Activated CD8-positive, alpha-beta memory T cell treated with anti-CD3 and anti-CD28 coated beads for 36 hours (primary cell): ENCODE results near the gene THAP4. TPM values are rescaled to one million over a fixed set of nuclear protein-coding genes. Genes with fewer than 3 reads are reported as not detected.

Source experiments
- CTCF ChIA-PET: fragments of 350-600 bp; sonication (Branson Sonifier 250); formaldehyde crosslinking; loops from one replicate; lab custom pipeline; 2021; ENCODE audit warnings: antibody characterized with exemption; lab: Charles Lee
- POLR2A ChIA-PET: fragments of 350-600 bp; sonication (Branson Sonifier 250); formaldehyde crosslinking; loops from one replicate; lab custom pipeline; 2021; ENCODE audit warnings: antibody characterized with exemption; lab: Charles Lee
- total RNA-seq, 2 experiments: library from RNA; stranded (reverse); gene quantifications; one replicate each; pipeline ENCODE4 v1.2.3, GENCODE V29; 2021

THAP4 gene
- total RNA-seq, 2 experiments from 2014 or later = 57.3 to 57.7 TPM

DNA sequence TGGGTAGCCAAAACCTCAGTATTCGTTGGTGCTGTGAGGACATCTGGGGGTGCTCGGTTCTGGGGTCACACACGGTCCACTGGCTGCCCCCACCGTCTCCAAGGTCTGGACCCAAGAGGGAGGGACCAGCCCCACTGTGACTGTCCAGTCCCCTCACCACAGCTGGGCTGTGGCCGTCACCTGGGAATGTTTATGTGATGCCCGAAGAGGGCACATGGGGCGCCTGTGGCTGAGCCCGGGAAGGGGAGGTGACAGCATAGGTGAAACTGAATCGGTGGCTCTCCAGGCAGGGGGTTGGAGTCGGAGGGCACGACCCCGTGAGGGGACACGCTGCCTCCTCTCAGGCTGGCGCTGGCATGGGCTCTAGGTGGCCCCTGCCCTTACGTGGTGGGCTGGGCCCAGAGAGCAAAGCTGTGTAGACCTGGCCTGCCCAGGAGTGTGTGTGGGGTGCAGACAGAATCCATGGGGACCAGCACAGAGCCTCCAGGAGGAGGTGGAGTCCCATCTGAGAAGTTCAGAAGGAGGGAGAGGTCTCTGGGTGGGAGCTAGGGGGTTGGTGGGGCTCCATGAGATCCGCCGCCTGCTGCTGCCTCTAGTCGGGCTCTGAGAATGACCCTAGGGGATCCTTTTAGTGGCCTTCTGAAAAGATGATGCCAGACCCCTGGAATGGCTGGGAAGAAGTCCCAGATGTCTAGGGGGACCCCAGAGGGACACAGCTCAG, 76.6 kb downstream of the THAP4 start:
- CTCF ChIA-PET = no interaction called here
- POLR2A ChIA-PET = no interaction called here

DNA sequence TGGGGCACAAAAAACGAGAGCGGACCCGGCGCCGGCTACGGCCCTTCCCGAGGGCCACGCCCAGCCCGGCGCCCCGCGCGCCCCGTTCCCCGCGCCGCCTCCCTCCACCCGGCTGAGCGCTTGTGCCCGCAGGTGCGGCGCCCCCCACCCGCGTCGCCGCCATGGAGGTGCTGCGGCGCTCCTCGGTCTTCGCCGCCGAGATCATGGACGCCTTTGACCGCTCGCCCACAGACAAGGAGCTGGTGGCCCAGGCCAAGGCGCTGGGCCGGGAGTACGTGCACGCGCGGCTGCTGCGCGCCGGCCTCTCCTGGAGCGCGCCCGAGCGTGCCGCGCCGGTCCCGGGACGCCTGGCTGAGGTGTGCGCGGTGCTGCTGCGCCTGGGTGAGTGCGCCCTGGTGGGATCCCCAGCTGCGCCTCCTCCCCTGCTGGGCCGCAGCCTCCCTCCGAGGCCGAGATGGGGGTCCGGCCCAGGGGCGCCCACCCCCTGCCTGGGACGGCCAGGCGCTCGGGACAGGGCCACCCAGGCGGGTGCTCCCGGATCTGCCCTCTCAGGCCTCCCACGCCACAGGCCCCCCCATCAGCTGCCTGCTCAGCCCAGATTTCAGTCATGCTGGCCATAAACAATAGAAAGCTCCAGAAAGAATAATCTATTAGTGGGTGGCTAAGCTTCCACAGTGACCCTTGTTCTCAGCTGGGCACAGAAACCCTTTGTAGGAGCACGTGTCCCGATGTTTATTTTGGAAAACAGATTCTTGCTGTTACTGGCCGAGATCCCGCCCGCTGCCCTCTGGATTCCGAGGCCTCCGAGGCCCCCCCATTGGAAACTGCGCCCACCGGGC, 77.4 kb downstream of the THAP4 start:
- POLR2A ChIA-PET = no interaction called here
- CTCF ChIA-PET = no interaction called here

DNA sequence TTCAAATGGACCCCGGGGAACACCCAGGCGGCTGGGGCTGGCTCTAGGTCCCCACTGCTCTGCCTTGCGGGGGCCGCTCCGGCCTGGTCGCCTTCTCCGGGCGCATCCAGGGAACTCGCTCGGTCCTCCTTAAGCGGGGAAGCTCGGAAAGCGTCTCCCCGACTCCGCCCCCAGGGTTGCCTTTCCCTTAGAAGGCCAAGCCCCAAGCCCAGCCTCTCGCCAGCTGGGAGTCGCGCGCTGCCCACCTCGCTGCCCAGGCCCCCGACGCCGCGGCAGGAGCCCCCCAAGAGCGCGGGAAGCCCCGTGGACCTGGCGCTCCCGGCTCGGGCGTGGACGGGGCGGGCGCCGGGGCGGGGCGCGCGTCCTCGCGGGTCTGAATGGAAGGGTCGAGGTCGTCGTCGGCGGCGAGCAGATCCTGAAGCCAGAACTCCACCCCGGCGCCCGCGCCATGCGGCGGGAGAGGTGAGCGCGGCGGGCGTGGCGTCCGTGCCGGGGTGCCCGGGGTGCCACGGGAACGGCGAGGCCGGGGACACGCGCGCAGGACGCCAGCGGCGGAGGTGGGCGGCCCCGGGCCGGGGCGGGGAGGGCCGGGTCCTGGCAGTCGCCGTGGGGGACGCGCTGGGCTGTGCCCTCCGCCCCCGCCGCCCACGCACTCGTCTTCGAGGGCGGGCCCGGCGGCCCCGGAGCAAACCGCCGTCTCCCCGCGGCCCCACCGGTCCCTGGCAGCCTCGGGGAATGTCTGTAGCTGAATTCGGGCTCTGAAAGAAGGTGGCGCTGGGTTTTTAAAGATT, 78.2 kb downstream of the THAP4 start, which contains the start of gene BOK:
TSS of gene BOK (plus strand) at position 214 of the 791 bp plus-strand sequence. CDS start 739 bp downstream, outside the sequence.
- ChIA-PET POLR2A (interaction anchor here (0.6 kb wide), 1 partner anchor 21 kb away, joined by 4 read pairs; no protein-coding TSS in a partner anchor), CTCF (no interaction called here)

DNA sequence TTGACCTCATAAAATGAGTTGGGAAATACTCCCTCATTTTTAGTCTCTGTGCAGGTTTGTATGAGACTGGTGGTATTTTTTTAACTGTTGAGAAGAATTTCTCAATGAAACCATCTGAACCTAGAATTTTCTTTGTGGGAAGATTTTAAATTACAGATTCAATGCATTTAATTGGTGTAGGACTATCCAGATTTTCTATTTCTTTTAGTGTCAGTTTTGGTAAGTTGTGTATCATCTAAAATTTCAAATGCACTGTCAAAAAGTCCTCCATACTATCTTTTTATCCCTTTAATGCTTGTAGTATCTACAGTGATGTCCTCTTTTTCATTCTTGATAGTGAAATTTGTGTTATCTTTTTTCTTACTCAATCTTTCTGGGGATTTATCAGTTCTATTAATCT, 80.2 kb downstream of the THAP4 start:
- CTCF ChIA-PET = interaction anchor here (0.6 kb wide), 1 partner anchor 72 kb away, joined by 3 read pairs; no protein-coding TSS in a partner anchor
- POLR2A ChIA-PET = no interaction called here

DNA sequence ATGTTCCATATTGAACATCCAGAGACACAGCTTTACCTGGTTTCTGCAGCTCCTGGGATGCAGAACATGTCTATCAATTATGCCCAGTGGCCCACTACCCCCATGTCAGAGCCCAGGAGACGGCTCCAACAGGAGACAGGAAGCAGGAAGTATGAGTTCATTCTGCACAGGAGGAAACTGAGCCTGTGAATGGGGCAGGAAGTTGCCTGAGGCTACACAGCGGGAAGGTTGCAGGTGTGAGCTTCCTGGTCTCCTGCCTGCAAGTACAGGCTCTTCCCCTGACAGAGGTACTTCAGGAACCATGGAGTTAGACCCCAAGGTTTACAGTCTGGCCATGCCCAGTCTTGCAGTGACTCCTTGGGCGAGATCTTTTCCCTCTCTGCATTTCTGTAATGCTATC, 81.2 kb downstream of the THAP4 start:
- CTCF ChIA-PET = no interaction called here
- POLR2A ChIA-PET = interaction anchor here (0.7 kb wide), 1 partner anchor 581 kb away, joined by 4 read pairs; no protein-coding TSS in a partner anchor

DNA sequence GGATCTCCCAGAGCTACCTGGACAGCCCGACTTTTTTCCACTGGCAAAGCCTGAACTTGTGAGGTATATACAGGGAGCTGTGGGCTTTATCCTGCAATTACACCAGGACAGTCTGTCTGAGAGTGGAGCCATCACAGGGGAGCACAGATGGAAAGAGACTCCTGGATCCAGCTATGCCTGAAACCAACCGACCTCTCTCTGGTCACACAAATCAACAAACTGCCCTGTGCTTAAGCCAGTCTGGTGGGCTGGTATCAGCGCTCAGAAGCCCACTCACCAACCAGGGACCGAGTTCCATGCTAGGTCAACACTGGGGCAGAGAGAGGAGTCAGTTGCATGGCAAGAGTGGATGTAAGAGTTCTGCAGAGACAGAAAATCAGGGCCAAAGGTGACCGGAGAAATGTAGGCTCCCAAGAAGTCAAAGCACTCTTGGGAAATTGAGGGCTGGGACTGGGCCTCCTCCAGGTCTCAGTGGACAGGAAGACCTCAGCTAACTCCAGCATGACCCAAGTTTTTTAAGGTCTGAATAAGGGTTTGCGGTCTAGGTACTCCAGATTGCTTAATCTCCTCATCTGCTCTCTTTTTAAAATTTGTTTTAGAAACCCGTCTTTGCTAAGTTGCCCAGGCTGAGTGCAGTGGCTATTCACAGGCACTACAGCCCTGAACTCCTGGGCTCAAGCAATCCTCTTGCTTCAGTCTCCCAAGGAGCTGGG, 82.2 kb downstream of the THAP4 start:
- ChIA-PET POLR2A (no interaction called here), CTCF (no interaction called here)

DNA sequence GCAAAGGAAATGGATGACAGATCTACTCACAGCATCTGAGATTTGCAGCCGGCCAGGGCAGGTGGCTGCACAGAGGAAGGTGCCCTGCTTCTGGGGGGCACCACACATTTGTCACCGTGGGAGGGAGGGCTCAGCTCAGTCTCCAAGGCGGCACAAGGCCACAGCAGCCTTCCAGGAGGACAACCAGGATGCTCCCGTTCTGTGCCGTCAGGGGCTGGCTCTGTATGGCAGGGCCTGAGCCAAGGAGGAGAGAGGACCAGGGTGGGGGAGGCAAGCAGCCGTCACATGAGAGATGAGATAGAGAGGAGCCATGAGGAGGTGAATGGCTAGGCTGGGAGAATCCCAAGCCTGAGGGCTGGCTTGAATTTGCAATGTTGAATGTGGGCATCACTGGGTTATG, 83.0 kb downstream of the THAP4 start:
- CTCF ChIA-PET = no interaction called here

DNA sequence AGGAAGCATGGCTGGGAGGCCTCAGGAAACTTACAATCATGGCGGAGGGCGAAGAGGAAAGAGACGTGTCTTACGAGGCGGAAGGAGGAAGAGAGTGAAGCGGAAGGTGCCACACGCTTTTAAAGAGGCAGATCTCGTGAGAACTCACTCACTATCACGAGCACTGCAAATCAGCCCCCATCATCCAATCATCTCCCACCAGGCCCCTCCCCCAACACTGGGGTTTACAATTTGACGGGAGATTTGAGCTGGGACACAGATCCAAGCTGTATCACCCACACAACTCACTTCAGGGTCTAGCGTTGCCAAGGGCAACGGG, 83.5 kb downstream of the THAP4 start:
- ChIA-PET POLR2A (no interaction called here), CTCF (no interaction called here)

More for the DNA sequence above, 83.0 kb downstream of the THAP4 start:
- POLR2A ChIA-PET = no interaction called here

DNA sequence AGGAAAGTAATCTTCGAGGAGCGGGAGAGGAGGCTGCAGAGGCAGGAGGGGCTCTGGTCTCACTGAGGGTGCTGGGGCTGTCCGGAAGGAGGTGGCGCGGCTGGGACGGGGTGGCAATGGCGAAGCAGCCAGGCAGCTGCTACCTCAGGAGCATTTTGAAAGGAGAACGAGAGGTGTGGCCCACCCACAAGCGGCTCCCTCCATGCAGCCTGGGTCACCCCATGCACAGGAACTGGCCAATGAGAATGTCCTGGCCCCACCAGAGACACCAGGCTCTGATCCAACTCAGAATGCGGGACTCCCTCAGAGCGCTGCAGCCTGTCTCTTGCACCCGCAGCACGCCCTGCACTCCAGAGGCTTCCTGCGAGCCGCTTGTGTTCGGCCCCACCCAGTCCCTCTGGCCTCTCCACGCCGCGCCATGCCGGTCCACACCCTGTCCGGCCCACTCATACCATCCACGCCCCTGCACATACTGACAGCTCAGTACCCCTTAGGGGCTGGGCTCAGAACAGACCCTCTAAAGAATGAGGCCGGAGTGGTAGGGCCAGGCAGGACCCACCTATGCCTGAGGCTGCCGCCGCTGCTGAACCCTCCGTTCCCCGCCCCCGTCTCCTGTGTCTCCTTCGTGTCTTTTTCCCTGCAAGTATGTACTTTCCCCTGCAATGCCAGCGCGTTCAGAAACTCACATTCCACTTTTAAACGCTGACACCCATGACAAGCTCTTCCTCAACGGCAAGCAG, 84.8 kb downstream of the THAP4 start:
- ChIA-PET POLR2A (no interaction called here), CTCF (no interaction called here)

DNA sequence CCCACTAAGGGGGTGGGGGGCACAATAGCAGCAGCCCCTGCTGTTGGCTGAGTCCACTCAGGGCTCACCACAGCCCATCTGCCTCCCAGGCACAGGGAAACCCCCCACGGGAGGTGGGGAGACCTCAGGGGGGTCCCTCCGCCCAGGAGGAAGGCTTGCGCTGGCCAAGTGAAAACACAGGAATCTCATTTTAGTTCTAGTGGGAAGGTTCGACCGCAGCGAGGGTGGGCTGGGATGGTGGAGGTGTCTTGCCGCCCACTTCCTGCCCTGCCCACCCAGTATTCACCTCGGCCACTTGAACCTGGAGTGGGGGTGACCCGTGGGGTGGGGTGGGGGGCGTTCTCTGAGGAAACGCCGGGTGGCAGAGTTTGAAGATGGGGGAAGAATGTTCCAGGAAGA, 85.4 kb downstream of the THAP4 start:
- ChIA-PET CTCF (no interaction called here), POLR2A (no interaction called here)

DNA sequence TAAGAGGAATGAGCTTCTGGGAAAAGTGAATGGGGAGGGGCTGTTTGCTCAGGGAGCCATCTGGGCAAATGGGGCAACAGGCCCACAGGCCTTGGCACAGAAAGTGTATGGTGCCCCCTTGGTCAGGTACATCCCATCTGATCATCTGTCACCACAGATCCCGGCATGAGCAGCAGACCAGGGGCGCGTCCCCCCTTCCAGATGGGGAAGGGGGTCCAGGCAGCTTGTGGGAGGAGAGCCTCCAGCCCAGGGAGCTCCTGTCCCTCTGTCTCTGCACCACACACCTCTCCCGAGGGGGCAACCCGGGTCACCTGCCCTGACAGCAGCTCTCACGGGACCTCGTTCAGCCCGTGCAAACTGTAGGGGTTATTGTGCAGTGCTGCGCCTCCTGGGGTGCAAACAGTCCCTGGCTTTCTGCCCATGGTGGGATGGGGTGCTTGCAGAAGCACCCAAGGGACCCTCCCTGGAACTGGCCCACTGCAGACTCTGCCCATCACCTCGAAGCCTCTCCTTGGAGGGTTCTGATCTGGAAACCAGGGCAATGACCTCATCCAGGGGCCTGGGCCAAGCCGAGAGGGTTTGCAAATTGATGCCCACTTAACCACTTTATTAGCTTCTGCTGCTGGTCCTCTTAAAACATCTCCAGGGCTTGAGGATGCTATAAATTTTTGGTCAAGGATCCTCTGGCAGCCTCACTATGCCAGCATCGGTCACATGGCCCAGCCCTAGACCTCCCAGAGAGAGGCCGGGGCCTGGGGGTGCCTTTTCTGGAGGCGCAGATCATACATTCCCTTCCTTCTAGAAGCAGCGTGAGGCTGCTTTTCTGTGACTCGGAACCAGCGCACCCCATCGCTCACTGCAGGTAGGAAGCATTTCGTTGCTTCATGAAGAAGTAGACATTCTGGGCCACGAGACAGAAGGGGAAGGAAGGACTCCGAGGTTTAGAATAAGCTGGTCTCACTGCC, 86.1 kb downstream of the THAP4 start:
- POLR2A ChIA-PET = interaction anchor here (0.6 kb wide), 1 partner anchor 12 kb away, joined by 3 read pairs; no protein-coding TSS in a partner anchor
- CTCF ChIA-PET = no interaction called here

DNA sequence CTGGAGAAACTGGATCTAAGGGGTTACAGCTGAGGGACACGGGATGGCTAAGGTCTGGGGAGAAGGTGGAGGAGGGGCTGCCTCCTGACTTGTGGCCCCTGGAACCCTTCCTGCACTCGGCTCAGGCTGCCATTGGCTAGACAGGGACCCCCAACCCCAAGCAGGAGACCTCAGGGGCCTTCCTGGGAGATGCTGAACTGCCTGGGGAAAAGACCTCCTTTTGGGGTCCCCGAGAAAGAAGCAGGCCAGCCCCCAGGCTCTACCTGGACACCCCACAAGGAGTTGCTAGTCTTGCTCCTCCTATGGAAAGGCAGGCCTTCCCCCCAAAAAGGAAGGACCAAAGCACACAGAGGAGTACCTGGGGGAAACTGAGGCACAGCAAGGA, 88.5 kb downstream of the THAP4 start:
- POLR2A ChIA-PET = no interaction called here
- CTCF ChIA-PET = no interaction called here

DNA sequence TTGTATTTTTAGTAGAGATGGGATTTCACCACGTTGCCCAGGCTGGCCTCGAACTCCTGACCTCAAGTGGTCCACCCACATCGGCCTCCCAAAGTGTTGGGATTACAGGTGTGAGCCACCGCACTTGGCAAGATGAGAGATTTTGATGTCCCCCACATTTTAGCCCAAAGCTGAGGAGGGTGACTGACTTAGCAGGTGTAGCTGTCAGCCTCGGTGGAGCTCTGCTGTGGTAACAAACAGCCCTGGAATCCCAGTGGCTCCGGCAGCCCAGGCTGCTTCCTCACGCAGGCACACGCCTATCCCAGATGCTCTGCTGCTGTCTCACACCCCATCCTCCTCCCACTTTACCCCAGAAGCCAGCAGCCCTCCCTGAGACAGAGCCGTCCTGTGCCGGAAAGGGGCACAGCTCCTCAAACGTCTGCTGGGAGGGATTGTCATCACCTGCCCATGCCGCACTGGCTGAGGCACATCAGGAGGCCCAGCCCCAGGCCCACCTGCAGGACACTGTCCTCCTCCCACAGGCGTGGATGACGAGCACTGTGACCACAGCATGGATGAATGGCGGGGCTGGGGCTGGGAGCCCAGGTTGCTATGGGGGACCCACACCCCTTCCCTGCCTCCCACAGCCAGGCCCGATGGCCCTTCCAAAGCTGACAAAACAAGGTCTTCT, 89.0 kb downstream of the THAP4 start:
- CTCF ChIA-PET = no interaction called here

DNA sequence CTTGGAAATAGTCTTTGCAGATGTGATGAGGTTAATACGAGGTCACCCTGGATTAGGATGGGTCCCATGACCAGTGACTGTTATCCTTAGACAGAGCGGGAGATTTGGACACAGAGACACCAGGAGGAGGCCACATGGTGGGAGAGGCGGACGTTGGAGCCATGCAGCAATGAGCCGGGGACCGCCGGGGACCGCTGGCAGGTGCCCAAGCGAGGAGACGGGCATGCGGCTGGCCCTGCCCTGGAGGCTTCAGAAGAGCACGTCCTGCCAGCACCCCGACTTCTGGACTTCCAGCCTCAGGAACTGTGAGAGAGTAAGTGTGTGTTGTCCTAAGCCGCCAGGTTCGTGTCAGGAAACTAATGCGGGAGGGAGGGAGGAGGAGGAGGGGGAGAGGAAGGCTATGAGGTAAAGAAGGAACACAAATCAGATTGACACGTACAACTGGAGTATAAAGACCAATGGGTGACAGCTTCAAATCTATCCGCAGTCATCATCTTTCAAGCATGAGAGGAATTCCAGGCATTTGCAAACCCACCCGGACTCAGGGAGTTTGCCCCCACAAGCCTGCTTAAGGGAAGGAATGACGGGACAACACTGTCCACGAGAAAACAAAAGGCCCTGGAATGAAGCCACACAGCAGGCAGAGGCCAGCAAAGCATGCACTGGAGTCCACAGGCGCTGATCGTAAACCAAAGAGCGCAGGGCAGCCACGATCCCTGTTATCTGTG, 90.0 kb downstream of the THAP4 start:
- ChIA-PET POLR2A (no interaction called here), CTCF (no interaction called here)

More for the DNA sequence above, 89.0 kb downstream of the THAP4 start:
- POLR2A ChIA-PET = no interaction called here

DNA sequence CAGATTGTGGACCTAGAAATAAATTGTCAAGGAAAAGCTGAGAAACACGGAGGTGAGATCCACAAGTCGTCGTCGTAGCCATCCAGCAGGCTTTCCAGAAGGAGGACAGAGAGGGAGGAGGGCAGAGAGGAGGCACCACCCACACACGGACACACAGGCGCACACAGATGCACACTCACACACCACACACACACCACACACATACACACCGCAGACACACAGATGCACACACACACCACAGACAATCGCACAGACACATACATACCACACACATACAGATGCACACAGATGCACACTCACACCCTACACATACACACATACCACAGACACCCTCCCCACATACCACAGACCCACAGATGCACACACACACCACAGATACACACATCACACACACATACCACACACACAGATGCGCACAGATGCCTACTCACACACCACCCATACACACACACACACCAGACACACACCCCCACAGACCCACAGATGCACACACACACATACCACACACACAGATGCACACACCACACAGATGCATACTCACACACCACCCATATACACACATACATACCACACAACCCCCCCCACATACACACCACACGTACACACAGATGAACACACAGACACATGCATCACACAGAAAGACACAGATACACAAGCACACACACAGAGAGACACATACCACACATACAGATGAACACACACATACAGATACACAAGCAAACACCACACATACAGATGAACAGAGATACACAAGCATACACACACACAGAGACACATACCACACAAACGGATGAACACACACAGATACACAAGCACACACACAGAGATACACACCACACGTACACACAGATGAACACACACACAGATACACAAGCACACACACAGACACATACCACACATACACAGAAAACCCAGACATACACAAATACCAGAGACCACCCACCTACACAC, 91.2 kb downstream of the THAP4 start:
- ChIA-PET POLR2A (no interaction called here), CTCF (no interaction called here)
